Right cardiac atrium (tissue), 5 donors: ENCODE measurements around the gene NUCB2. TPM values are rescaled to one million over a fixed set of nuclear protein-coding genes. Genes with fewer than 3 reads are reported as not detected.
"Not testable (repeated sequence)": the region's sequence is repeated elsewhere in the genome, so short reads cannot be mapped to it uniquely, and the experiment has no call there.

ENCODE experiments used
- ATAC-seq, 2 donors: fragments of 200-7000 bp; cut with Tn5 transposase; one replicate each; pipeline versions ENCODE4 v1.8.0 to v1.9.1; 2020; ENCODE audit warnings: moderate library complexity in 2 of 2, mild to moderate bottlenecking in 1 of 2
- DNase-seq, 3 donors: peaks; one replicate each; pipeline ENCODE4 v3.0.0-alpha.2; 2020
- H3K27ac ChIP-seq: one replicate; pipeline ENCODE4 v1.5.1; 2013; ENCODE audit warnings: mild to moderate bottlenecking, low read length, control low read depth, moderate library complexity
- H3K27me3 ChIP-seq: one replicate; pipeline ENCODE4 v1.6.1; 2013; ENCODE audit not compliant: control insufficient read depth, insufficient read depth
- H3K4me1 ChIP-seq: one replicate; pipeline ENCODE4 v1.6.1; 2013; ENCODE audit warnings: low read length; ENCODE audit not compliant: control insufficient read depth, insufficient read depth
- H3K4me3 ChIP-seq: one replicate; pipeline ENCODE4 v1.5.1; 2013; ENCODE audit warnings: low read length, control low read depth
- H3K9me3 ChIP-seq: one replicate; pipeline ENCODE4 v1.6.1; 2013; ENCODE audit warnings: low read length; ENCODE audit not compliant: control insufficient read depth
- WGBS: extraction: QIAGEN DNeasy Blood & Tissue Kit; methylation state at CpG from one replicate; pipeline ENCODE4 v1.1.7; 2013; 5-methylcytosine and 5-hydroxymethylcytosine counted together
- intact Hi-C, 4 donors: fragments of 100-400 bp; cut with DNase I; formaldehyde crosslinking; loops; one replicate each; pipeline versions ENCODE4 v1.11.0 to v1.14.0; 2022 to 2023
- polyA plus RNA-seq: library from polyadenylated mRNA; stranded (reverse); fragments of 200-250 nt; gene quantifications from one replicate; pipeline ENCODE4 v1.2.3, GENCODE V29; 2013
- total RNA-seq, 4 donors: library from RNA; stranded (reverse); fragmentation: NEBNext Ultra II Directional; extraction: Animal tissue kit (Norgen Biotek cat#: 25700); gene quantifications; one replicate each; pipeline ENCODE4 v1.2.1, GENCODE V29; 2021
- donor health status: healthy with polysubstance abuse.
- donor health status: DM: no; HTN: yes; CAD: no.
- donor health status: DM: no; HTN: no; CAD: no.
- donor health status: DM: no; HTN: yes; CAD: no; lungs with severe emphysema.
- donor health status: DM: yes; HTN: yes; CAD: no.

The NUCB2 gene
- total and polyA plus RNA-seq, 5 donors = 118 to 172 (median 135) TPM

DNA sequence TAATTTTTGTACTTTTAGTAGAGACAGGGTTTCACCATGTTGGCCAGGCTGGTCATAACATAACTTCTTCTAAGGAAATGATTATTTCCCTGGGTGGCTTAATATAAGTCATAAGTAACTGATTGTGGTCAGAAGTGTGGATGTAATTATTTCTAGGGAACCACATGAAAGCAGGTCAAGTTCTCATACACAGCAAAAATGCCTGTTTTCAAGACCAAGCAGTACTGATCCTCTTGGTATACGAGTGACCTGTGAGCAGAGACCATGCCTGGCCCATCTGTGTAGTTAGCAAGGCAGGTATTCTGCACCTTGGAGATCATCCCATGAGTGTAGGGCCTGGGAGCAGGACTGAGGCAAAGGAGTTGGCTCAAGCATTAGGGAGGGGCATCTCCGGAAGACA is 32.5 kb upstream of the NUCB2 start:
- Histone ChIP-seq H3K4me1 (no peaks in the 10 kb centered on the region), H3K9me3 (no peaks in the 10 kb centered on the region), H3K4me3 (no peak overlapping the region), H3K27ac (no peak overlapping the region), H3K27me3 (no peaks in the 10 kb centered on the region)
- intact Hi-C loops = loop anchor here in 1 of 4 donors (10.0 kb wide), 1 partner anchor 271 kb away; no protein-coding TSS in a partner anchor
- ATAC-seq (no peak), DNase-seq (no peak)
- 79% methylated on average over 2 of the region's 2 CpGs for WGBS

DNA sequence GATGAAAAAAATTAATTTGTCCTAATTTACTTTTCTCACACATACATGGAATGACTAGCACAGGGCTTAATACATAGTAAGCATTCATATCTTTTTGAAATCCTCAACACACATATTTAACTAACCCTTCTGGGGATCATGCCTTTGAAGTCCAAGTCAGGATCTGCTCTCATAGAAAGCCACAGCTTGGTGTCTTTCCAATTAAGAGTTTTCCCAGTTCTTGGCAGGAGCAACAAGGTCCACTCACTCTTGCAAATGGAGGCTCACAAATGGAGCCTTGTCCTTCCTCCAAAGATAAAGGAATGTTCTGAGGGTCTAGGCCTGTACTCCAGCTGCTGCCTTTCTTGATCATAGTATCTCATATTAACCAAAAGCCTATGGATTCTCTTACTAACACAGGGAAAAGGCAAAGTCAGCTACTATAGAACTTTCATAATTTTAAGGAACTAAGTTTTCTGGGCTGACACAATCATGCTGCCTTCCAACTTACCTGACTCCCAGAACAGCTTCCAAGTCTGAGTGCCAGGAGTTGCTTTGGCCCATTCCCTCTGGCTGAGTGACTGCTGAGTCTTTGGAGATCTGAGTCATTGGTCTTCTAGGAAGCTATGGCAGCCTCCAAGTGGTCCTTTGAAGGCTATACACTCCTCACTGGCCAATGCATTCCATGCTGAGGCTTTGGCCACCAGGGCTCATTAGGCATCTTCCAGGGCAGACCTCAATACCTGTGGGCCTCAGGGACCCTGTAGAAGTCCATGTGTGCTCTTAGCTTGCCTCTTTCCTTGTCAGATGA is 25.8 kb upstream of the NUCB2 start:
- Histone ChIP-seq H3K4me3 (no peak overlapping the region), H3K27ac (no peak overlapping the region), H3K9me3 (no peaks in the 10 kb centered on the region), H3K4me1 (no peaks in the 10 kb centered on the region), H3K27me3 (no peaks in the 10 kb centered on the region)
- DNase-seq (no peak), ATAC-seq (no peak)
- intact Hi-C loops = no loop called here

DNA sequence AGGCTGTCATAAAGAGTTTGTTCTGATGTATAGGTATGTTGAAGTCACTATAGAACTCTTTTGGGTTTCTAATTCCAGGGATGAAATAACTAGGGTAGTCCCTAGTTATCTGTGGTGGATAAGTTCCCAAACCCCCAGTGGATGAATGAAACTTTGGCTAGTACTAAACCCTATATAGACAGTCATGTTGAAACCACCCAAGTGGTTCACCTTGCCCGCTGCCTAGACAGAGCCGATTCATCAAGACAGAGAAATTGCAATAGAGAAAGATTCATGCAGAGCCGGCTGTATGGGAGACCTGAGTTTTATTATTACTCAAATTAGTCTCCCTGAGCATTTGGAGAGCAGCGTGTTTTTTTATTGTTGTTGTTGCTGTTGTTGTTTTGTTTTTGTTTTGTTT is 23.8 kb upstream of the NUCB2 start:
- Histone ChIP-seq H3K4me1 (peaks cover 4% of the 10 kb centered on the region), H3K9me3 (no peaks in the 10 kb centered on the region), H3K27me3 (no peaks in the 10 kb centered on the region), H3K4me3 (no peak overlapping the region), H3K27ac (no peak overlapping the region)
- ATAC-seq (no peak), DNase-seq (no peak)
- WGBS = 74% methylated on average over 4 of the region's 4 CpGs
- intact Hi-C loops = no loop called here

DNA sequence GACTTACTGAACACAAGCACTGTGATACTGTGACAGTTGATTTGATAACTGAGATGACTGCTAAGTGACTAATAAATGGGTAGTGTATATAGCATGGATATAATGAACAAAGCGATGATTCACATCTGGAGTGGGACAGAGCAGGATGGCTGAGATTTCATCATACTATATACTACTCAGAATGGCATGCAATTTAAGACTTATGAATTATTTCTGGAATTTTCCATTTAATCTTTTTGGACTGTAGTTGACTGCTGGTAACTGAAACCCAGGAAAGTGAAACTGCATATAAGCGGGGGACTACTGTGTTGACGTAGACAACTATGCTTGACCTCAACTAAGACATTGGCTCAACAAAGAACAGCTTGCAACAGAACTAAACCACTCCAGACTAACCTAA is 20.0 kb upstream of the NUCB2 start:
- no peak for DNase-seq
- WGBS = 74% methylated on average over 3 of the region's 3 CpGs
- no peak overlapping the region for H3K27ac ChIP-seq
- peaks cover 4% of the 10 kb centered on the region for H3K4me1 ChIP-seq
- intact Hi-C loops = no loop called here
- no peak for ATAC-seq
- H3K4me3 ChIP-seq = no peak overlapping the region
- no peaks in the 10 kb centered on the region for H3K27me3 ChIP-seq
- H3K9me3 ChIP-seq = no peaks in the 10 kb centered on the region

DNA sequence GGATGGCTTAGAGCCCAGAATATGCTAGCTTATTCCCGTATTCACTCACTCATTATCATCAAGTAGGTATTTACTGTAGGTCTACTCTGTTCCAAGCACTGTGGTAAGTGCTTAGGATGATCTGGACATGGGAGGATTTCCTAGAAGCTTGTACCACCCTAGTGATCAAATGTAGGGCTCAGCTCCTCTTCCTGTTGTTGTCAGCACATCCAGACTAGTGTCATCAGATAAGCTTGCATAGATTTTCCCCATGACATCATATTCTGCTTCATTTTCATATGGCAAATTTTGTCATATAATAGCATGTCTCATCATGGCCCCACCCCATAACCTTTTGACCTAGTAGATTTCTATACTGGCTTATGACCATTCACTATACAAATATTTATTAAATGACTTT is 19.3 kb upstream of the NUCB2 start:
- Histone ChIP-seq H3K27me3 (no peaks in the 10 kb centered on the region), H3K9me3 (no peaks in the 10 kb centered on the region), H3K4me3 (no peak overlapping the region), H3K4me1 (peaks cover 4% of the 10 kb centered on the region), H3K27ac (no peak overlapping the region)
- intact Hi-C loops = no loop called here
- DNase-seq (no peak), ATAC-seq (no peak)
- 43% methylated on average over 1 of the region's 1 CpG for WGBS

- no peak for DNase-seq
- no peak for ATAC-seq
- intact Hi-C loops = no loop called here
- no peak overlapping the region for H3K4me3 ChIP-seq
- H3K27me3 ChIP-seq = no peaks in the 10 kb centered on the region
- peaks cover 4% of the 10 kb centered on the region for H3K4me1 ChIP-seq
- H3K27ac ChIP-seq = no peak overlapping the region
- no peaks in the 10 kb centered on the region for H3K9me3 ChIP-seq
Measured at GRCh38 chr11:17258670-17259069, 17.9 kb upstream of the NUCB2 start.

GRCh38 chr11:17259519-17259918 is 17.0 kb upstream of the NUCB2 start:
- Histone ChIP-seq H3K4me1 (peaks cover 4% of the 10 kb centered on the region), H3K27me3 (no peaks in the 10 kb centered on the region), H3K9me3 (no peaks in the 10 kb centered on the region), H3K27ac (no peak overlapping the region), H3K4me3 (no peak overlapping the region)
- 100% methylated on average over 1 of the region's 1 CpG for WGBS
- DNase-seq (no peak), ATAC-seq (no peak)
- intact Hi-C loops = no loop called here

GRCh38 chr11:17260020-17260419 is 16.5 kb upstream of the NUCB2 start:
- Histone ChIP-seq H3K9me3 (no peaks in the 10 kb centered on the region), H3K27me3 (no peaks in the 10 kb centered on the region), H3K4me3 (no peak overlapping the region), H3K4me1 (peaks cover 4% of the 10 kb centered on the region), H3K27ac (no peak overlapping the region)
- DNase-seq (no peak), ATAC-seq (no peak)
- intact Hi-C loops = no loop called here

- H3K4me3 ChIP-seq = no peak overlapping the region
- no peak overlapping the region for H3K27ac ChIP-seq
- no peak for ATAC-seq
- intact Hi-C loops = no loop called here
- DNase-seq = no peak
- H3K4me1 ChIP-seq = no peaks in the 10 kb centered on the region
- no peaks in the 10 kb centered on the region for H3K9me3 ChIP-seq
- H3K27me3 ChIP-seq = no peaks in the 10 kb centered on the region
- 87% methylated on average over 1 of the region's 1 CpG for WGBS
Measured at GRCh38 chr11:17263769-17264168, 12.8 kb upstream of the NUCB2 start.

GRCh38 chr11:17266781-17267180 is 9.8 kb upstream of the NUCB2 start:
- ATAC-seq = no peak

GRCh38 chr11:17267576-17267975 is 9.0 kb upstream of the NUCB2 start:
- DNase-seq = no peak
- Histone ChIP-seq H3K4me1 (no peaks in the 10 kb centered on the region), H3K9me3 (no peaks in the 10 kb centered on the region), H3K4me3 (no peak overlapping the region), H3K27ac (no peak overlapping the region), H3K27me3 (no peaks in the 10 kb centered on the region)
- ATAC-seq = no peak
- WGBS = 92% methylated on average over 5 of the region's 5 CpGs
- intact Hi-C loops = no loop called here

More at GRCh38 chr11:17266781-17267180, 9.8 kb upstream of the NUCB2 start:
- no peak for DNase-seq
- Histone ChIP-seq H3K4me3 (no peak overlapping the region), H3K4me1 (no peaks in the 10 kb centered on the region), H3K27me3 (no peaks in the 10 kb centered on the region), H3K27ac (no peak overlapping the region), H3K9me3 (no peaks in the 10 kb centered on the region)
- WGBS = 82% methylated on average over 5 of the region's 5 CpGs
- intact Hi-C loops = no loop called here

DNA sequence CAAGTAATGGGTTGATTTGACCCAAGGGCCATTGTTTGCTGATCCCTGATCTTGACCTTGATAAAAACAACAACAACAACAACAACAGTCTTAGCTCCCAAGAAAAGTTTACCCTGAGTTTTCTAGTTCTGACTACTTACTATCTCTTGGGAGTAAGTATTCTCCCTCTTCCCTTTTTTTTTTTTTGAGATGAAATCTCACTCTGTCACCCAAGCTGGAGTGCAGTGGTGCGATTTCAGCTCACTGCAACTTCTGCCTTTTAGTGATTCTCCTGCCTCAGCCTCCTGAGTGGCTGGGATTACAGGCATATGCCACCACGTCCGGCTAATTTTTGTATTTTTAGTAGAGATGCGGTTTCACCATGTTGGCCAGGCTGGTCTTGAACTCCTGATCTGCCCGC is 8.0 kb upstream of the NUCB2 start:
- H3K9me3 ChIP-seq, H3K27me3 ChIP-seq, DNase-seq, H3K4me1 ChIP-seq, H3K4me3 ChIP-seq, ATAC-seq, H3K27ac ChIP-seq, intact Hi-C loops: not testable (repeated sequence)
- WGBS = 88% methylated on average over 5 of the region's 5 CpGs
